AG04449 (cell line): ENCODE results near the gene ERN1.

Source experiments
- CTCF ChIA-PET: fragments of 350-600 bp; formaldehyde crosslinking; extraction: SDS; loops from one replicate; lab custom pipeline; 2021; ENCODE audit warnings: antibody characterized with exemption; lab: Yijun Ruan, JAX
- POLR2A ChIA-PET: fragments of 400-600, 350-600 bp; formaldehyde crosslinking; extraction: SDS; loops from one replicate; lab custom pipeline; 2020; ENCODE audit warnings: antibody characterized with exemption, inconsistent platforms; lab: Yijun Ruan, JAX
- DNase-seq: peaks from one replicate; pipeline ENCODE4 v3.0.0-alpha.2; 2010; ENCODE audit warnings: low read depth, low spot score
- H3K4me3 ChIP-seq: 2 replicates; pipeline ENCODE4 v1.5.1; 2011; ENCODE audit warnings: low read depth, mild to moderate bottlenecking, control low read depth, low read length
- CTCF ChIP-seq: IDR thresholded peaks from one replicate; pipeline ENCODE4 v1.5.1; 2011; ENCODE audit warnings: mild to moderate bottlenecking, moderate library complexity, low read length, control low read depth, inconsistent platforms; ENCODE audit not compliant: insufficient read depth; ENCODE audit errors: missing control alignments

ERN1 gene

GRCh38 chr17:64094412-64094811 lies 35.5 kb downstream of the ERN1 start:
- ChIA-PET POLR2A (no interaction called here), CTCF (interaction anchor here (0.7 to 1.5 kb wide), 3 partner anchors 33 to 182 kb away, joined by 3 to 4 read pairs (median 3); no protein-coding TSS in a partner anchor)
- H3K4me3 ChIP-seq: no peak overlapping the region
- DNase-seq: no peak
- no peak for TF ChIP-seq CTCF

- CTCF ChIA-PET: interaction anchor here (0.9 kb wide), 1 partner anchor 11 kb away, joined by 3 read pairs; no protein-coding TSS in a partner anchor
Measured at GRCh38 chr17:64092952-64093451, 36.9 kb downstream of the ERN1 start.

GRCh38 chr17:64092113-64092512 lies 37.8 kb downstream of the ERN1 start:
- no peak overlapping the region for H3K4me3 ChIP-seq

More at GRCh38 chr17:64092952-64093451, 36.9 kb downstream of the ERN1 start:
- H3K4me3 ChIP-seq: no peak overlapping the region
- no peak for TF ChIP-seq CTCF
- no peak for DNase-seq
- POLR2A ChIA-PET: interaction anchor here (0.5 kb wide), 1 partner anchor 10 kb away, joined by 3 read pairs; no protein-coding TSS in a partner anchor

GRCh38 chr17:64091571-64091970 lies 38.4 kb downstream of the ERN1 start:
- no peak for TF ChIP-seq CTCF
- no peak overlapping the region for H3K4me3 ChIP-seq
- ChIA-PET POLR2A (no interaction called here), CTCF (no interaction called here)
- DNase-seq: no peak

More at GRCh38 chr17:64092113-64092512, 37.8 kb downstream of the ERN1 start:
- TF ChIP-seq CTCF: no peak
- POLR2A ChIA-PET: interaction anchor here (0.6 kb wide), 1 partner anchor 27 kb away, joined by 3 read pairs; no protein-coding TSS in a partner anchor
- CTCF ChIA-PET: interaction anchor here (0.9 kb wide), 1 partner anchor 10 kb away, joined by 3 read pairs; no protein-coding TSS in a partner anchor
- no peak for DNase-seq

GRCh38 chr17:64091116-64091515 lies 38.8 kb downstream of the ERN1 start:
- H3K4me3 ChIP-seq: no peak overlapping the region
- DNase-seq: no peak
- no peak for TF ChIP-seq CTCF
- CTCF ChIA-PET: no interaction called here
- POLR2A ChIA-PET: no interaction called here

GRCh38 chr17:64090144-64090543 lies 39.8 kb downstream of the ERN1 start:
- no peak for DNase-seq
- TF ChIP-seq CTCF: no peak
- CTCF ChIA-PET: no interaction called here
- POLR2A ChIA-PET: no interaction called here
- no peak overlapping the region for H3K4me3 ChIP-seq
